A673 (cell line): ENCODE measurements around the gene VPS37B. TPM values are rescaled to one million over a fixed set of nuclear protein-coding genes. Genes with fewer than 3 reads are reported as not detected.
A peak's percentile ranks its signal among the peaks of the same experiment; 100 is the strongest.

Experiments
- BruUV-seq: library from RNA; stranded (reverse); fragments of 400-500 nt; replicated peaks from 2 replicates; lab custom pipeline; 2021; lab: Mats Ljungman, UMichigan
- CTCF ChIA-PET: fragments of 300-600 bp; sonication (Branson Sonifier 250); formaldehyde crosslinking; loops from one replicate; lab custom pipeline; 2022; ENCODE audit warnings: antibody characterized with exemption; lab: Charles Lee
- POLR2A ChIA-PET: fragments of 300-600 bp; sonication (Branson Sonifier 250); formaldehyde crosslinking; loops from one replicate; lab custom pipeline; 2022; ENCODE audit warnings: antibody characterized with exemption; ENCODE audit not compliant: low non-redundant PET; lab: Charles Lee
- DNase-seq: peaks from one replicate; pipeline ENCODE4 v3.0.0-alpha.2; 2015; ENCODE audit warnings: low spot score
- H3K27ac ChIP-seq: fragments of 200-600 bp; sonication (generic); 2 replicates; pipeline ENCODE4 v1.5.1; 2016; ENCODE audit warnings: mixed run types, low read depth, mild to moderate bottlenecking, mixed read lengths, antibody characterized with exemption, low read length; ENCODE audit not compliant: poor library complexity, severe bottlenecking
- H3K27me3 ChIP-seq: fragments of 200-600 bp; sonication (generic); replicated peaks from 2 replicates; pipeline ENCODE4 v1.6.1; 2017; ENCODE audit warnings: mixed run types, low read depth, mild to moderate bottlenecking, mixed read lengths, antibody characterized with exemption, low read length; ENCODE audit not compliant: insufficient read depth, poor library complexity
- H3K36me3 ChIP-seq: fragments of 200-600 bp; sonication (generic); 2 replicates; pipeline ENCODE4 v1.6.1; 2016; ENCODE audit warnings: mixed run types, mild to moderate bottlenecking, mixed read lengths, antibody characterized with exemption, low read length; ENCODE audit not compliant: insufficient read depth, poor library complexity, severe bottlenecking
- H3K4me1 ChIP-seq: fragments of 200-600 bp; sonication (generic); 2 replicates; pipeline ENCODE4 v1.6.1; 2017; ENCODE audit warnings: mixed run types, mild to moderate bottlenecking, mixed read lengths, antibody characterized with exemption, low read length; ENCODE audit not compliant: insufficient read depth, poor library complexity, severe bottlenecking
- H3K4me3 ChIP-seq: fragments of 200-600 bp; sonication (generic); 2 replicates; pipeline ENCODE4 v1.5.1; 2016; ENCODE audit warnings: low read depth, mixed run types, mild to moderate bottlenecking, mixed read lengths, low read length; ENCODE audit not compliant: poor library complexity, severe bottlenecking
- H3K9me3 ChIP-seq: fragments of 200-600 bp; sonication (generic); 2 replicates; pipeline ENCODE4 v1.6.1; 2016; ENCODE audit warnings: mixed run types, low read depth, mild to moderate bottlenecking, mixed read lengths, antibody characterized with exemption, low read length; ENCODE audit not compliant: poor library complexity, severe bottlenecking
- EZH2 ChIP-seq: fragments of 200-600 bp; sonication (generic); IDR thresholded peaks from 2 replicates; pipeline ENCODE4 v1.6.1; 2017; ENCODE audit warnings: borderline replicate concordance, low read depth, mild to moderate bottlenecking, mixed read lengths, antibody characterized with exemption, low read length; ENCODE audit not compliant: poor library complexity, severe bottlenecking
- intact Hi-C: fragments of 100-400 bp; cut with micrococcal nuclease; formaldehyde crosslinking; loops from one replicate; pipeline ENCODE4 v1.10.0; 2022; ENCODE audit not compliant: unreplicated experiment
- total RNA-seq: library from RNA; stranded (reverse); gene quantifications from 2 replicates; pipeline ENCODE4 v1.2.3, GENCODE V29; 2021
- TF ChIP-seq, protein P1 (sequence below): fragments of 300-800, 200-600 bp; sonication (generic); conservative IDR thresholded peaks from 2 replicates; pipeline ENCODE4 v1.5.1; 2017; ENCODE audit warnings: low read depth, mild to moderate bottlenecking, antibody characterized with exemption, low read length, moderate library complexity, mixed read lengths

The VPS37B gene
- total RNA-seq, 1 experiment from 2014 or later = 34.4 TPM

DNA sequence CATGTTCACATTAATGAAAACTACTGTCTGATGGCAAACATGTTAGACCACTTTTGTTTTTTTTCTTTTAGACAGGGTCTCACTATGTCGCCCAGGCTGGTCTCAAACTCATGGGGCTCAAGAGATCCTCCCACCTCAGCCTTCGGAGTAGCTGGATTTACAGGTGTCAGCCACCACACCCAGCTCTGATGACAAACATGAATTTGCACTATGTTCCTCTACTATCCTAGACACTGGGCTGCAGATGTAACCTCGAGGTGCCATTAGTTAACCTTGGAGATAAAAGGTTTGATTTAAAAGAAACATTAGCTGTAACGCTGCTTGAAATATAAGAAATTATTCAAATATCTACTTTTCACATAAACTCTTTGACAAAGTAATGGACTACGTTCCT lies 8.1 kb downstream of the VPS37B start:
- DNase-seq = no peak
- no TSS peak for BruUV-seq
- CTCF ChIA-PET = no interaction called here
- TF ChIP-seq EZH2 = no peak
- TF ChIP-seq, protein P1, sequence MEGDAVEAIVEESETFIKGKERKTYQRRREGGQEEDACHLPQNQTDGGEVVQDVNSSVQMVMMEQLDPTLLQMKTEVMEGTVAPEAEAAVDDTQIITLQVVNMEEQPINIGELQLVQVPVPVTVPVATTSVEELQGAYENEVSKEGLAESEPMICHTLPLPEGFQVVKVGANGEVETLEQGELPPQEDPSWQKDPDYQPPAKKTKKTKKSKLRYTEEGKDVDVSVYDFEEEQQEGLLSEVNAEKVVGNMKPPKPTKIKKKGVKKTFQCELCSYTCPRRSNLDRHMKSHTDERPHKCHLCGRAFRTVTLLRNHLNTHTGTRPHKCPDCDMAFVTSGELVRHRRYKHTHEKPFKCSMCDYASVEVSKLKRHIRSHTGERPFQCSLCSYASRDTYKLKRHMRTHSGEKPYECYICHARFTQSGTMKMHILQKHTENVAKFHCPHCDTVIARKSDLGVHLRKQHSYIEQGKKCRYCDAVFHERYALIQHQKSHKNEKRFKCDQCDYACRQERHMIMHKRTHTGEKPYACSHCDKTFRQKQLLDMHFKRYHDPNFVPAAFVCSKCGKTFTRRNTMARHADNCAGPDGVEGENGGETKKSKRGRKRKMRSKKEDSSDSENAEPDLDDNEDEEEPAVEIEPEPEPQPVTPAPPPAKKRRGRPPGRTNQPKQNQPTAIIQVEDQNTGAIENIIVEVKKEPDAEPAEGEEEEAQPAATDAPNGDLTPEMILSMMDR = no peak
- H3K4me1 ChIP-seq = peaks cover 63% of the 10 kb centered on the region
- POLR2A ChIA-PET = no interaction called here
- H3K36me3 ChIP-seq = no peaks in the 10 kb centered on the region
- H3K4me3 ChIP-seq = no peak overlapping the region
- H3K27me3 ChIP-seq = no peaks in the 10 kb centered on the region
- peak overlapping the region; percentile 72 for H3K27ac ChIP-seq
- intact Hi-C loops = no loop called here
- no peaks in the 10 kb centered on the region for H3K9me3 ChIP-seq

DNA sequence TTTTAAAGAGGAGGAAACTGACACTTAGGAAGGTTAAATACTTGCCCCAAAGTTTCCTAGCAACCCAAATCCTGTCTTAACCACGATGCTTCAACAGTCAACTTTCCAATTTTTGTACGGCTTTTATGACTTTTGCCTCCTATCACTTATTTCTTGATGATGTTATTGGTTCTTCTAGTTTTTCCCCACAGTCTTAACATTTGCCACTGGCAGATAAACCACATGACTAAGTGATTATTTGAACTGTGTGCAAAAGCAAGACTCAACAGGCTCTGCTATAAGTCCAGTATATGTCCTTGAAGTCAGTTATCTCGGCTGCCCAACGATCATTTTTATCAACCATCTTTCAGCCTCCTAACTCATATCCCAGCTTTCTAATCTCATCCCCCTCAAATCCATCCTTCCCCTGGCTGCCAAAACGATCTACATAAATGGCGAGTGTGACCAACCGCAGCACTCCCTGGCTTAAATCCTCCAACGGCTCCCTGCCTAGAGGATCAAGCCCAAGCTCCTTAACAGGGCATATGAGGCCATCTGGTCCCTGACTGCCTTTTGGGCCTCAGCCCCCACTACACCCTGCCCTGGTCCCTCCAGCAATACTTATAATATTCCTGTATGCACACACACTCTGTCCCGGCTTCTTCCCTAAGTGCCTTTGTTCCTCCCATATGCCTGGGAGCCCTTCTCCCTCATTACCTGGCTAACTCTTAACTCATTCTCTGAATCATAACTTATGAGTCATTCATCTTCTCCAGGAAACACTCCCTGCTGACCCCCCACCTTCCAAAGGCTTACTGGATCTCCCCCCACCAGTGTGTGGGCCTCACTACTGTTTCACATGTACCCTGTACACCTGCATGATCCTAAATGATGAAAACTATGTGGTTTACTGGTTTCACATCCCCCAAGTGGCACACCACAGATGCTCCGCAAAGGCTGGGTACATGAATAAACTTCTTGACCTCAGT lies 8.8 kb downstream of the VPS37B start:
- H3K4me3 ChIP-seq = no peak overlapping the region
- intact Hi-C loops = no loop called here
- peaks cover 56% of the 10 kb centered on the region for H3K4me1 ChIP-seq
- H3K27ac ChIP-seq = peak overlapping the region; percentile 72
- POLR2A ChIA-PET = no interaction called here
- H3K27me3 ChIP-seq = no peaks in the 10 kb centered on the region
- H3K36me3 ChIP-seq = no peaks in the 10 kb centered on the region
- no TSS peak for BruUV-seq
- DNase-seq = no peak
- CTCF ChIA-PET = no interaction called here
- TF ChIP-seq, protein P1 = no peak
- no peak for TF ChIP-seq EZH2
- no peaks in the 10 kb centered on the region for H3K9me3 ChIP-seq

DNA sequence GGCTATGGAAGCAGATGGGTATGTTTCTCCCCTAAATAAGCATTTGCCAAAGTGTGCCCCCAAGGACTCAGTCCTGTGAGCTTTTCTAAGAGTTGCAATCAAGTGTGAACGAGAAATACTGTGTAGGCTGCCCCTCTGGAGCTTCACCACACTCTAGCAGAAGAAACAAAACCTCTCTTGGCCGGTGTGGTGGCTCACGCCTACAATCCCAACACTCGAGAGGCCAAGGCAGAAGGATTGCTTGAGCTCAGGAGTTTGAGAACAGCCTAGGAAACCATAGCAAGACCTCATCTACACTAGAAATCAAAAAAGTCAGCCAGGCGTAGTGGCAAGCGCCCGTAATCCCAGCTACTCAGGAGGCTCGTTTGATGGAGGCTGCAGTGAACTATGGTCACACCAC lies 9.8 kb downstream of the VPS37B start:
- POLR2A ChIA-PET = no interaction called here
- DNase-seq = no peak
- BruUV-seq = no TSS peak
- no peaks in the 10 kb centered on the region for H3K27me3 ChIP-seq
- intact Hi-C loops = no loop called here
- CTCF ChIA-PET = no interaction called here
- peak overlapping the region; percentile 72 for H3K27ac ChIP-seq
- H3K4me3 ChIP-seq = no peak overlapping the region
- no peaks in the 10 kb centered on the region for H3K9me3 ChIP-seq
- no peaks in the 10 kb centered on the region for H3K36me3 ChIP-seq
- no peak for TF ChIP-seq EZH2
- TF ChIP-seq, protein P1 = no peak
- H3K4me1 ChIP-seq = peaks cover 50% of the 10 kb centered on the region
